H9 (cell line): ENCODE results near the gene RET. TPM values are rescaled to one million over a fixed set of nuclear protein-coding genes. Genes with fewer than 3 reads are reported as not detected.

Experiments used
- DNase-seq: peaks from one replicate; pipeline ENCODE4 v3.0.0-alpha.2; 2017
- H2AFZ ChIP-seq: one replicate; pipeline ENCODE4 v1.6.1; 2013; ENCODE audit warnings: mild to moderate bottlenecking, low read length, control low read depth, moderate library complexity
- H2AK5ac ChIP-seq: 2 replicates; pipeline ENCODE4 v1.6.1; 2013; ENCODE audit warnings: low read length, control low read depth, mixed read lengths; ENCODE audit not compliant: insufficient read length
- H2BK120ac ChIP-seq: one replicate; pipeline ENCODE4 v1.6.1; 2013; ENCODE audit warnings: low read depth, mild to moderate bottlenecking, low read length, control low read depth, inconsistent platforms; ENCODE audit not compliant: poor library complexity, severe bottlenecking
- H2BK12ac ChIP-seq: 2 replicates; pipeline ENCODE4 v1.6.1; 2013; ENCODE audit warnings: low read length, control low read depth, mixed read lengths, low read depth; ENCODE audit not compliant: insufficient read length
- H2BK15ac ChIP-seq: 2 replicates; pipeline ENCODE4 v1.6.1; 2013; ENCODE audit warnings: low read depth, low read length, control low read depth
- H2BK20ac ChIP-seq: one replicate; pipeline ENCODE4 v1.6.1; 2013; ENCODE audit warnings: low read depth, mild to moderate bottlenecking, low read length, control low read depth, inconsistent platforms; ENCODE audit not compliant: poor library complexity, severe bottlenecking
- H2BK5ac ChIP-seq: 2 replicates; pipeline ENCODE4 v1.6.1; 2013; ENCODE audit warnings: low read length, control low read depth, mixed read lengths; ENCODE audit not compliant: insufficient read length
- H3K14ac ChIP-seq: 2 replicates; pipeline ENCODE4 v1.6.1; 2013; ENCODE audit warnings: low read length, control low read depth; ENCODE audit not compliant: insufficient read depth
- H3K18ac ChIP-seq: 2 replicates; pipeline ENCODE4 v1.6.1; 2013; ENCODE audit warnings: low read depth, mild to moderate bottlenecking, mixed read lengths, low read length, control low read depth; ENCODE audit not compliant: insufficient read length
- H3K23ac ChIP-seq: 2 replicates; pipeline ENCODE4 v1.6.1; 2013; ENCODE audit warnings: low read length, control low read depth, mixed read lengths, low read depth; ENCODE audit not compliant: insufficient read length
- H3K23me2 ChIP-seq: 2 replicates; pipeline ENCODE4 v1.6.1; 2013; ENCODE audit warnings: low read depth, mild to moderate bottlenecking, mixed read lengths, low read length, control low read depth; ENCODE audit not compliant: insufficient read length, poor library complexity, severe bottlenecking
- H3K27ac ChIP-seq: 2 replicates; pipeline ENCODE4 v1.5.1; 2013; ENCODE audit warnings: low read length, control low read depth, mixed read lengths, low read depth; ENCODE audit not compliant: insufficient read length
- H3K27me3 ChIP-seq: 2 replicates; pipeline ENCODE4 v1.6.1; 2013; ENCODE audit warnings: low read length, control low read depth, inconsistent platforms; ENCODE audit not compliant: insufficient read depth
- H3K4ac ChIP-seq: 2 replicates; pipeline ENCODE4 v1.6.1; 2013; ENCODE audit warnings: low read depth, mild to moderate bottlenecking, control low read depth, inconsistent platforms, low read length, moderate library complexity
- H3K4me1 ChIP-seq: 2 replicates; pipeline ENCODE4 v1.6.1; 2013; ENCODE audit warnings: low read length, control low read depth, inconsistent platforms; ENCODE audit not compliant: insufficient read depth
- H3K4me2 ChIP-seq: 2 replicates; pipeline ENCODE4 v1.6.1; 2013; ENCODE audit warnings: low read length, control low read depth, mixed read lengths; ENCODE audit not compliant: insufficient read length, insufficient read depth
- H3K56ac ChIP-seq: 2 replicates; pipeline ENCODE4 v1.6.1; 2013; ENCODE audit warnings: low read depth, mild to moderate bottlenecking, mixed read lengths, low read length, control low read depth; ENCODE audit not compliant: insufficient read length
- H3K79me1 ChIP-seq: 2 replicates; pipeline ENCODE4 v1.6.1; 2013; ENCODE audit warnings: low read depth, mild to moderate bottlenecking, moderate library complexity, low read length, control low read depth, inconsistent platforms; ENCODE audit not compliant: insufficient read depth, poor library complexity, severe bottlenecking
- H3K79me2 ChIP-seq: 2 replicates; pipeline ENCODE4 v1.6.1; 2013; ENCODE audit warnings: low read length, control low read depth, inconsistent platforms; ENCODE audit not compliant: insufficient read depth
- H3K9ac ChIP-seq: 2 replicates; pipeline ENCODE4 v1.6.1; 2013; ENCODE audit warnings: low read length, control low read depth, mixed read lengths; ENCODE audit not compliant: insufficient read length; ENCODE audit errors: extremely low read depth
- H3K9me3 ChIP-seq: one replicate; pipeline ENCODE4 v1.6.1; 2013; ENCODE audit warnings: low read depth, low read length, inconsistent platforms; ENCODE audit not compliant: control insufficient read depth
- H3T11ph ChIP-seq: one replicate; pipeline ENCODE4 v1.6.1; 2013; ENCODE audit warnings: mild to moderate bottlenecking, low read length, control low read depth, inconsistent platforms
- H4K20me1 ChIP-seq: one replicate; pipeline ENCODE4 v1.6.1; 2013; ENCODE audit not compliant: control insufficient read depth, insufficient read length, insufficient read depth
- H4K5ac ChIP-seq: 2 replicates; pipeline ENCODE4 v1.6.1; 2013; ENCODE audit warnings: low read depth, mild to moderate bottlenecking, mixed read lengths, low read length, control low read depth; ENCODE audit not compliant: insufficient read length
- H4K8ac ChIP-seq: replicated peaks from 2 replicates; pipeline ENCODE4 v1.6.1; 2013; ENCODE audit warnings: low read length, control low read depth, mixed read lengths, low read depth; ENCODE audit not compliant: insufficient read length
- H4K91ac ChIP-seq: 2 replicates; pipeline ENCODE4 v1.6.1; 2013; ENCODE audit warnings: low read depth, mild to moderate bottlenecking, moderate library complexity, mixed read lengths, low read length, control low read depth; ENCODE audit not compliant: insufficient read length
- H3K27ac Mint-ChIP-seq, 3 experiments: 2 replicates in 2 of 3; 3 replicates in 1 of 3; pipeline ENCODE4 v1.8.0; 2020 to 2021; ENCODE audit warnings: mixed read lengths in 3 of 3, mild to moderate bottlenecking in 1 of 3, moderate library complexity in 1 of 3
- H3K27me3 Mint-ChIP-seq: 2 replicates; pipeline ENCODE4 v1.8.0; 2021; ENCODE audit warnings: low read depth, mild to moderate bottlenecking, moderate library complexity, mixed read lengths
- H3K36me3 Mint-ChIP-seq, 3 experiments: 2 replicates in 2 of 3; 3 replicates in 1 of 3; pipeline ENCODE4 v1.8.0; 2020 to 2021; ENCODE audit warnings: low read depth in 3 of 3, mixed read lengths in 3 of 3; ENCODE audit not compliant: insufficient read depth in 1 of 3
- H3K4me1 Mint-ChIP-seq, 2 experiments: 2 replicates each; pipeline ENCODE4 v1.8.0; 2020; ENCODE audit warnings: mixed read lengths in 2 of 2
- H3K4me3 Mint-ChIP-seq, 2 experiments: 2 replicates in 1 of 2; 3 replicates in 1 of 2; pipeline ENCODE4 v1.8.0; 2020 to 2021; ENCODE audit warnings: mild to moderate bottlenecking in 2 of 2, mixed read lengths in 2 of 2, moderate library complexity in 1 of 2
- H3K9me3 Mint-ChIP-seq, 2 experiments: 2 replicates in 1 of 2; 3 replicates in 1 of 2; pipeline ENCODE4 v1.8.0; 2020; ENCODE audit warnings: mild to moderate bottlenecking in 2 of 2, mixed read lengths in 2 of 2, moderate library complexity in 1 of 2
- WGBS: extraction: QIAGEN DNeasy Blood & Tissue Kit; methylation state at CpG from one replicate; pipeline ENCODE4 v1.1.7; 2013; ENCODE audit warnings: missing lambda C conversion rate, low lambda C conversion rate, mixed read lengths; ENCODE audit not compliant: insufficient read length; ENCODE audit errors: extremely low coverage; 5-methylcytosine and 5-hydroxymethylcytosine counted together
- total RNA-seq: library from RNA; stranded (reverse); gene quantifications from 2 replicates; pipeline ENCODE4 v1.2.1, GENCODE V29; 2021
- TF ChIP-seq, protein P1 (sequence below): fragments of 200-600 bp; sonication (generic); conservative IDR thresholded peaks from 3 replicates; pipeline ENCODE4 v1.8.0; 2021; ENCODE audit warnings: antibody characterized with exemption, mild to moderate bottlenecking

Gene RET
- total RNA-seq, 1 experiment from 2014 or later: 12.2 TPM

DNA sequence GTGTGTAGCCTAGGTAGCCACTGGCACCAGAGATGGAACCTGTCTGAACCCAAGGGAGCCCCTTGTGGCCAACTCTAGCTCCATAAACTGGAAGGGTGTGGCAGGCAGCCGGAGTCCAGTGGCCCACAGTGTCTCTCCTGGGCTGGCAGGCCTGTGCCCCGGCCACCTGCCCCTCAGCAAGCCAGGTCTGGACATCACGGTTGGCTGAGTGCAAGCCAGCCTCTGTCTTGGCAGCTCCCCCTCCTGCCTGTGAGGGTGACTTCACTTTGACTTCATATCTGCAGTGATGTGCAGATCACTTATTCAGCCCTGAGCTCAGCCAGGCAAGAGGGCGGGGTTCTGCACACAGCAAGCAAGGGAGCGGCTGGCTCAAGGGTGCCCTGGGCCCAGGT is 1.3 kb upstream of the RET start:
- Histone ChIP-seq H3K18ac (no peak overlapping the region), H4K8ac (no peak overlapping the region), H3K56ac (no peak overlapping the region), H3K79me1 (no peaks in the 10 kb centered on the region), H3K4ac (no peak overlapping the region), H2BK5ac (no peak overlapping the region), H4K5ac (no peak overlapping the region), H3K4me2 (no peak overlapping the region), H2AK5ac (no peak overlapping the region), H3K14ac (no peak overlapping the region; the same call in 1 of the 2 replicates), H3K79me2 (no peaks in the 10 kb centered on the region), H3T11ph (no peak overlapping the region), H3K27ac (no peak overlapping the region), H3K27me3 (peaks cover 20% of the 10 kb centered on the region), H2BK15ac (no peak overlapping the region), H4K91ac (no peak overlapping the region), H3K4me1 (no peaks in the 10 kb centered on the region), H2BK12ac (no peak overlapping the region), H3K23ac (no peak overlapping the region), H3K9ac (no peak overlapping the region), H3K23me2 (peaks cover 10% of the 10 kb centered on the region), H4K20me1 (no peaks in the 10 kb centered on the region), H2BK120ac (no peak overlapping the region), H3K9me3 (no peaks in the 10 kb centered on the region), H2AFZ (no peak overlapping the region), H2BK20ac (no peak overlapping the region)
- Mint-ChIP-seq H3K9me3 (no peaks in the 10 kb centered on the region; a peak in 2 of 5 replicates), H3K4me1 (peaks cover 8 to 13% of the 10 kb centered on the region in 2 experiments; a peak in 3 of 4 replicates), H3K4me3 (peak overlapping the region in 1 of 2 experiments; percentile 75; a peak in 2 of 5 replicates), H3K36me3 (peaks cover 0 to 2% (median 0%) of the 10 kb centered on the region in 3 experiments; a peak in 1 of 7 replicates), H3K27me3 (peaks cover 62% of the 10 kb centered on the region), H3K27ac (no peak overlapping the region)
- WGBS: no CpG with 5 or more reads among the region's 5 CpGs
- TF ChIP-seq, protein P1, sequence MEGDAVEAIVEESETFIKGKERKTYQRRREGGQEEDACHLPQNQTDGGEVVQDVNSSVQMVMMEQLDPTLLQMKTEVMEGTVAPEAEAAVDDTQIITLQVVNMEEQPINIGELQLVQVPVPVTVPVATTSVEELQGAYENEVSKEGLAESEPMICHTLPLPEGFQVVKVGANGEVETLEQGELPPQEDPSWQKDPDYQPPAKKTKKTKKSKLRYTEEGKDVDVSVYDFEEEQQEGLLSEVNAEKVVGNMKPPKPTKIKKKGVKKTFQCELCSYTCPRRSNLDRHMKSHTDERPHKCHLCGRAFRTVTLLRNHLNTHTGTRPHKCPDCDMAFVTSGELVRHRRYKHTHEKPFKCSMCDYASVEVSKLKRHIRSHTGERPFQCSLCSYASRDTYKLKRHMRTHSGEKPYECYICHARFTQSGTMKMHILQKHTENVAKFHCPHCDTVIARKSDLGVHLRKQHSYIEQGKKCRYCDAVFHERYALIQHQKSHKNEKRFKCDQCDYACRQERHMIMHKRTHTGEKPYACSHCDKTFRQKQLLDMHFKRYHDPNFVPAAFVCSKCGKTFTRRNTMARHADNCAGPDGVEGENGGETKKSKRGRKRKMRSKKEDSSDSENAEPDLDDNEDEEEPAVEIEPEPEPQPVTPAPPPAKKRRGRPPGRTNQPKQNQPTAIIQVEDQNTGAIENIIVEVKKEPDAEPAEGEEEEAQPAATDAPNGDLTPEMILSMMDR: peak; percentile 48; the same call in 2 of the 3 replicates
- DNase-seq: peak; percentile 46
